Mesothelial cell of epicardium (in vitro differentiated cells): Measurements from ENCODE around the gene MTERF2. TPM values are rescaled to one million over a fixed set of nuclear protein-coding genes. Genes with fewer than 3 reads are reported as not detected.

Source experiments
- DNase-seq, 2 experiments: peaks; one replicate each; pipeline ENCODE4 v3.0.0; 2021; ENCODE audit warnings: low spot score in 2 of 2; ENCODE audit not compliant: unreplicated experiment in 2 of 2
- H3K27ac Mint-ChIP-seq: 2 replicates; pipeline ENCODE4 v1.8.0; 2021; ENCODE audit warnings: mixed read lengths
- H3K27me3 Mint-ChIP-seq: 2 replicates; pipeline ENCODE4 v1.8.0; 2021; ENCODE audit warnings: low read depth, mixed read lengths
- H3K36me3 Mint-ChIP-seq: 2 replicates; pipeline ENCODE4 v1.8.0; 2021; ENCODE audit warnings: mixed read lengths
- H3K4me1 Mint-ChIP-seq: 2 replicates; pipeline ENCODE4 v1.8.0; 2021; ENCODE audit warnings: mixed read lengths
- H3K4me3 Mint-ChIP-seq: 2 replicates; pipeline ENCODE4 v1.8.0; 2021; ENCODE audit warnings: mild to moderate bottlenecking, moderate library complexity, mixed read lengths
- H3K9me3 Mint-ChIP-seq: 2 replicates; pipeline ENCODE4 v1.8.0; 2021; ENCODE audit warnings: mixed read lengths
- total RNA-seq: library from RNA; stranded (reverse); gene quantifications from 3 replicates; pipeline ENCODE4 v1.2.1, GENCODE V29; 2021
- TF ChIP-seq, protein P1 (sequence below): fragments of 200-600 bp; sonication (generic); IDR thresholded peaks from one replicate; pipeline ENCODE4 v1.5.0; 2021; ENCODE audit warnings: antibody characterized with exemption; ENCODE audit not compliant: unreplicated experiment

The MTERF2 gene
- total RNA-seq, 1 donor from 2014 or later = 24.5 TPM

GRCh38 chr12:106956048-106956578 lies 30.8 kb downstream of the MTERF2 start:
- H3K9me3 Mint-ChIP-seq = no peaks in the 10 kb centered on the region
- H3K4me1 Mint-ChIP-seq = peaks cover 32% of the 10 kb centered on the region
- TF ChIP-seq, protein P1, sequence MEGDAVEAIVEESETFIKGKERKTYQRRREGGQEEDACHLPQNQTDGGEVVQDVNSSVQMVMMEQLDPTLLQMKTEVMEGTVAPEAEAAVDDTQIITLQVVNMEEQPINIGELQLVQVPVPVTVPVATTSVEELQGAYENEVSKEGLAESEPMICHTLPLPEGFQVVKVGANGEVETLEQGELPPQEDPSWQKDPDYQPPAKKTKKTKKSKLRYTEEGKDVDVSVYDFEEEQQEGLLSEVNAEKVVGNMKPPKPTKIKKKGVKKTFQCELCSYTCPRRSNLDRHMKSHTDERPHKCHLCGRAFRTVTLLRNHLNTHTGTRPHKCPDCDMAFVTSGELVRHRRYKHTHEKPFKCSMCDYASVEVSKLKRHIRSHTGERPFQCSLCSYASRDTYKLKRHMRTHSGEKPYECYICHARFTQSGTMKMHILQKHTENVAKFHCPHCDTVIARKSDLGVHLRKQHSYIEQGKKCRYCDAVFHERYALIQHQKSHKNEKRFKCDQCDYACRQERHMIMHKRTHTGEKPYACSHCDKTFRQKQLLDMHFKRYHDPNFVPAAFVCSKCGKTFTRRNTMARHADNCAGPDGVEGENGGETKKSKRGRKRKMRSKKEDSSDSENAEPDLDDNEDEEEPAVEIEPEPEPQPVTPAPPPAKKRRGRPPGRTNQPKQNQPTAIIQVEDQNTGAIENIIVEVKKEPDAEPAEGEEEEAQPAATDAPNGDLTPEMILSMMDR = no peak
- no peak for DNase-seq
- H3K27me3 Mint-ChIP-seq = peaks cover 6% of the 10 kb centered on the region
- no peaks in the 10 kb centered on the region for H3K36me3 Mint-ChIP-seq
- H3K27ac Mint-ChIP-seq = peak overlapping the region; percentile 98
- H3K4me3 Mint-ChIP-seq = peak overlapping the region; percentile 99

GRCh38 chr12:106955377-106956047 lies 31.4 kb downstream of the MTERF2 start, which contains the start of gene TMEM263:
TMEM263 (plus strand) TSS chr12:106955907; CDS start chr12:106967117, 11,210 bp downstream.
- DNase-seq = peak; percentile 97 to 98
- H3K4me3 Mint-ChIP-seq = peak within 1 kb of the TSS; percentile 99
- TF ChIP-seq, protein P1 = no peak
- H3K27ac Mint-ChIP-seq = peak within 1 kb of the TSS; percentile 98
- no peaks in the 10 kb centered on the region for H3K9me3 Mint-ChIP-seq
- peaks cover 11% of the 10 kb centered on the region for H3K27me3 Mint-ChIP-seq
- H3K4me1 Mint-ChIP-seq = peaks cover 28% of the 10 kb centered on the region
- H3K36me3 Mint-ChIP-seq = no peaks in the 10 kb centered on the region

GRCh38 chr12:106954462-106955376 lies 32.2 kb downstream of the MTERF2 start:
- peaks cover 16% of the 10 kb centered on the region for H3K27me3 Mint-ChIP-seq
- H3K9me3 Mint-ChIP-seq = no peaks in the 10 kb centered on the region
- H3K27ac Mint-ChIP-seq = peak overlapping the region; percentile 95
- peak overlapping the region; percentile 99 for H3K4me3 Mint-ChIP-seq
- H3K4me1 Mint-ChIP-seq = peaks cover 26% of the 10 kb centered on the region
- no peaks in the 10 kb centered on the region for H3K36me3 Mint-ChIP-seq
- DNase-seq = no peak
- TF ChIP-seq, protein P1 = no peak

GRCh38 chr12:106953352-106954250 lies 33.3 kb downstream of the MTERF2 start:
- Mint-ChIP-seq H3K4me3 (no peak overlapping the region), H3K27me3 (peaks cover 20% of the 10 kb centered on the region), H3K4me1 (peaks cover 23% of the 10 kb centered on the region)

More at GRCh38 chr12:106953352-106954250, 33.3 kb downstream of the MTERF2 start:
- Mint-ChIP-seq H3K9me3 (peaks cover 7% of the 10 kb centered on the region), H3K36me3 (no peaks in the 10 kb centered on the region), H3K27ac (no peak overlapping the region)
- no peak for DNase-seq
- TF ChIP-seq, protein P1 = no peak
